Fibroblast of mammary gland (primary cell): Measurements from ENCODE around the gene NEMF.
"Not testable (repeated sequence)": the region's sequence is repeated elsewhere in the genome, so short reads cannot be mapped to it uniquely, and the experiment has no call there.

Source experiments
- DNase-seq: peaks from one replicate; pipeline ENCODE4 v3.0.0-alpha.2; 2010; ENCODE audit warnings: low read depth
- H3K4me3 ChIP-seq: 2 replicates; pipeline ENCODE4 v1.5.1; 2011; ENCODE audit warnings: low read depth, mild to moderate bottlenecking, low read length, moderate library complexity; ENCODE audit not compliant: control insufficient read depth
- TF ChIP-seq, protein P1 (sequence below): conservative IDR thresholded peaks from 2 replicates; pipeline ENCODE4 v1.5.1; 2011; ENCODE audit warnings: low read depth, low read length, inconsistent platforms; ENCODE audit not compliant: control insufficient read depth, insufficient read depth

NEMF gene

DNA sequence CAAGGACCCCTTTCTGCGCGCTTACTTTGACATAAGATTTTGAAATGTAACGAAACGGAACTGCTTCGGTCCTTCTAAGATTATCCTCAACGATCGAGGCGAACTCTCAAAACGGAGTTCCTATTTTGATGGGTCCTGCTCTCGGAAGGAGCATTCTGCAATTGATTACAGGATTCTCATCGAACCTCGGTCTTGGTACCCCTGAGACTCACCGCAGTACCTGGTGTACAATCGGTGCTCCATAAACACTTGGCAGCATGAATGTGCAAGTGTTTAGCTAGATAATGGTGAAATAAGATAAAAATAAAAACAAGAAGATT is 530 bp upstream of the NEMF start:
- peak overlapping the region; percentile 98 for H3K4me3 ChIP-seq
- DNase-seq, result no peak
- TF ChIP-seq, protein P1, sequence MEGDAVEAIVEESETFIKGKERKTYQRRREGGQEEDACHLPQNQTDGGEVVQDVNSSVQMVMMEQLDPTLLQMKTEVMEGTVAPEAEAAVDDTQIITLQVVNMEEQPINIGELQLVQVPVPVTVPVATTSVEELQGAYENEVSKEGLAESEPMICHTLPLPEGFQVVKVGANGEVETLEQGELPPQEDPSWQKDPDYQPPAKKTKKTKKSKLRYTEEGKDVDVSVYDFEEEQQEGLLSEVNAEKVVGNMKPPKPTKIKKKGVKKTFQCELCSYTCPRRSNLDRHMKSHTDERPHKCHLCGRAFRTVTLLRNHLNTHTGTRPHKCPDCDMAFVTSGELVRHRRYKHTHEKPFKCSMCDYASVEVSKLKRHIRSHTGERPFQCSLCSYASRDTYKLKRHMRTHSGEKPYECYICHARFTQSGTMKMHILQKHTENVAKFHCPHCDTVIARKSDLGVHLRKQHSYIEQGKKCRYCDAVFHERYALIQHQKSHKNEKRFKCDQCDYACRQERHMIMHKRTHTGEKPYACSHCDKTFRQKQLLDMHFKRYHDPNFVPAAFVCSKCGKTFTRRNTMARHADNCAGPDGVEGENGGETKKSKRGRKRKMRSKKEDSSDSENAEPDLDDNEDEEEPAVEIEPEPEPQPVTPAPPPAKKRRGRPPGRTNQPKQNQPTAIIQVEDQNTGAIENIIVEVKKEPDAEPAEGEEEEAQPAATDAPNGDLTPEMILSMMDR, result no peak

DNA sequence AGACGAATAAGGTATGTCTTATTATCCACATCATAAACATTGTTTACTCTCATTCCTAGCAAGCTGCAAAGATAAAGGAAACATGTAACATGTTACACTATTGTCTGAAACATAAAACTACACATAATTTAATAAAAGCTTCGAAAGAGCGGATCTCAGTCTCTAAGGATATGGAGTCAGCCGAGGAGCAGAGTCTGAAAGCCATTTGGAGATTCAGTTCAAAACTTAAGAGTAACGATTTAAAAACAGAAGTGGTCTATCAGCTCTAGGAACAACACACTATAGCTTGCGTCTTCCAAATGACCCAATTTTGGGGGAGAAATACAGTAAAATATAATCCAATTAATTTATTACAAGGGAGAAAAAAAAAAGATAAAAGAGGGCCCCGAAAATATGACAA is 775 bp downstream of the NEMF start:
- TF ChIP-seq, protein P1, result no peak
- peak overlapping the region; percentile 98 for H3K4me3 ChIP-seq
- DNase-seq, result no peak

DNA sequence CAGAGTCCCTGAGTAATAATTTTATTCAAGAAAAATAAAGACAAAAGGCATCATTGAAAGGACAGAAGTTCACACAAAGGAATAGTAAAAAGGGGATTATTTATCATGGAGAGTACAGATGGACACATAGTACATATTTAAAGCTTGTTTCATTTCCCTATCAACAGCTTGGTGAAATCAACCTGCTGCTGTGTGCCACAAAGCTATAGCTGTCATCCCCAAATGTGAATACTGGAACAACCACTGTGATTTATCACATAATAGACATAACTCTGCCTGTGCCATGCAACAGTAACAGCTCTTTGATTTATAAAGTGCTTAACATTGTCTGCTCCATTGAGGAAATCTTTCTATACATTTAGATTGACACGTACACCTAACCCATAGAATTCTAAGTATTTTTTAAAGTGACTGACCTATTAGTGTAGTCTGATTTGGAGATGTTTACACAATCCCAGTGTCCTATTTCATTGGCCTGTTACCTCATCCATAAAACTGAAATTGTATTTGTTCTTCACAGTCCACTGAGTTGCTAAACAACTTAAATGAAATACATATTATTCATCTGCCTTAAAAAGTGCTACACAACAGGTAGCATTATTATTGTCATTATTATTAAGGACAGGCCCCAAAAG is 3.3 kb downstream of the NEMF start:
- TF ChIP-seq, protein P1, result no peak
- no peak for DNase-seq
- H3K4me3 ChIP-seq, result no peak overlapping the region

DNA sequence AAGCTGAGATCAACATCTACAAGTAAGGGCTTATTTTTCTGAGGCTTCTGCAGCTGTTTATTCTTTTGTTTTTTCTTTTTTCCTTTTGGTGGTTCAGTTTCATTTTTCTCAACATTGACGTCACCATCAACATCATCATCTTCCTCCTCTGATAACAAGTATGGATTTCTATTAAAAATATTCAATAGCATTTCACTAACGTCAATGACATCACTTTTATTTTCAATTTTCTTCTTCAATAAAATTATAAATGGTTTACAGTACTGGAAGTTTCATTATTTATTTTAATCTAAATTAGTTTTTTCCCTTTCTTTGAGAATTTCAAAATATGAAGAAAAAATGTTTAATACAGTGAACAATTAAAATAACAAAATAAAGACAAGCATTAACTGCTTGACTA is 23.9 kb downstream of the NEMF start:
- H3K4me3 ChIP-seq, result no peak overlapping the region
- no peak for DNase-seq
- TF ChIP-seq, protein P1, result no peak

DNA sequence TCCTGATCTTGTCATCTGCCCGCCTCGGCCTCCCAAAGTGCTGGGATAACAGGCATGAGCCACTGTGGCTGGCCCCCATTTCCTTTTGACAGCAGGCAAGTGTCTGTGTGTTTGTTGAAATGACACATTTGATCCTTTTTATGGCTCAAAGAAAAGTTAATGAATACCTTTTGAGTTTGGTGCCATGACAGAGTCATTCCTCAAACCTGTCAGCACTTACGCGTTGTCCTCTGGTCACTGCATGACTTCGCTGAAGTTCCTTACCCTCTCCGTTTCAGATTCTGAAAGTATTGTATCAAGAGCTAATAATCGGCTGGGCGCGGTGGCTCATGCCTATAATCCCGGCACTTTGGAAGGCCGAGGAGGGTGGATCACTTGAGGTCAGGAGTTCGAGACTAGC is 32.4 kb downstream of the NEMF start:
- TF ChIP-seq, protein P1, result no peak
- H3K4me3 ChIP-seq, result no peak overlapping the region
- no peak for DNase-seq

DNA sequence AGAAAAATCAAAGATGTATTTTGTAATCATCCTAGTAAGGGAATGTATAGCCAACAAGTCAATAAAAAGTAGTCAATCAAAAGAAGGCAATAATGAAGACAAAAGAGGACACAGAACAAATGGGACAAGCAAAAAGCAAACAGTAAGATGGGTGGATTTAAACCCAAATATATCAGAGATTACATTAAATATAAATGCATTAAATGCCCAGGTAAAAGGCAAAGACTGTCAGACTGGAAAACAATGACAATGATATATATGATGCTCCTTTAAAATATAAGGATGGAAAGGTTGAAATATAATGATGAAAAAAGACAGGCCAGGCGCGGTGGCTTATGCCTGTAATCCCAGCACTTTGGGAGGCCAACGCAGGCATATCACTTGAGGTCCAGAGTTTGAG is 35.7 kb downstream of the NEMF start:
- TF ChIP-seq, protein P1, result no peak
- DNase-seq, result no peak

DNA sequence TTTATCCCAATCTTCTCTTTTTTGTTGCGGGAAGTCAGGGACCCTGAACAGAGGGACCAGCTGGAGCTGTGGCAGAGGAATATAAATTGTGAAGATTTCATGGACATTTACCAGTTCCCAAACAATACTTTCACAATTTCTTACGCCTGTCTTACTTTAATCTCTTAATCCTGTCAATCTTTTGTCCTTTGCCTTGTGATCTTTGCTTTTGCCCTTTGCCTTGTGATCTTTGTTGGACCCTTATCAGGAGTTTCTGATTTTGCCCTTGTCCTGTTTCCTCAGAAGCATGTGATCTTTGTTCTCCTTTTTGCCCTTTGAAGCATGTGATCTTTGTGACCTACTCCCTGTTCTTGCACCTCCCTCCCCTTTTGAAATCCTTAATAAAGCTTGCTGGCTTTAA is 36.5 kb downstream of the NEMF start:
- not testable (repeated sequence) for H3K4me3 ChIP-seq, DNase-seq

More for the DNA sequence above, 35.7 kb downstream of the NEMF start:
- H3K4me3 ChIP-seq, result no peak overlapping the region
